ENCODE measurements around the gene GRM4. TPM values are rescaled to one million over a fixed set of nuclear protein-coding genes. Genes with fewer than 3 reads are reported as not detected.

Gene GRM4
- total RNA-seq, 6 experiments from 2014 or later: not detected

GRCh38 chr6:34080357-34080756 is 65.5 kb downstream of the GRM4 start:
- Histone ChIP-seq H3K27me3 (no peaks in the 10 kb centered on the region), H3K9me3 (no peaks in the 10 kb centered on the region), H3K4me1 (no peaks in the 10 kb centered on the region), H3K4me3 (no peak overlapping the region), H3K27ac (no peak overlapping the region), H3K36me3 (no peaks in the 10 kb centered on the region)
- 62% methylated on average over 4 of the region's 5 CpGs for WGBS (ENCODE audit: insufficient coverage, low coverage, low lambda C conversion rate, missing lambda C conversion rate)
- intact Hi-C loops (cut with DNase I): no loop called here
- TF ChIP-seq POLR2A (IDR thresholded peaks at IDR 0.05): no peak
- ATAC-seq (no peak), DNase-seq (no peak)

- Histone ChIP-seq H3K36me3 (no peaks in the 10 kb centered on the region), H3K27ac (no peak overlapping the region), H3K27me3 (no peaks in the 10 kb centered on the region), H3K4me1 (no peaks in the 10 kb centered on the region), H3K9me3 (no peaks in the 10 kb centered on the region), H3K4me3 (no peak overlapping the region)
- whole genome bisulfite sequencing (ENCODE audit: insufficient coverage, low coverage, low lambda C conversion rate, missing lambda C conversion rate): 50% methylated on average over 2 of the region's 8 CpGs
- ATAC-seq (no peak), DNase-seq (no peak)
- TF ChIP-seq POLR2A (IDR thresholded peaks at IDR 0.05) (no peak), CTCF (IDR thresholded peaks at IDR 0.05) (no peak)
- intact Hi-C loops (cut with DNase I): no loop called here
These were observed 66.0 kb downstream of the GRM4 start for GRCh38 chr6:34079899-34080298.

- Histone ChIP-seq H3K9me3 (no peaks in the 10 kb centered on the region), H3K27ac (no peak overlapping the region), H3K4me1 (no peaks in the 10 kb centered on the region), H3K4me3 (no peak overlapping the region), H3K27me3 (no peaks in the 10 kb centered on the region), H3K36me3 (no peaks in the 10 kb centered on the region)
- ATAC-seq (no peak), DNase-seq (no peak)
- no peak for TF ChIP-seq POLR2A (IDR thresholded peaks at IDR 0.05)
- TF ChIP-seq CTCF (IDR thresholded peaks at IDR 0.05): no peak
- WGBS (ENCODE audit: insufficient coverage, low coverage, low lambda C conversion rate, missing lambda C conversion rate): 38% methylated on average over 2 of the region's 6 CpGs
- intact Hi-C loops (cut with DNase I): no loop called here
These were observed 70.0 kb downstream of the GRM4 start for GRCh38 chr6:34075906-34076305.

GRCh38 chr6:34074064-34074742 is 71.7 kb downstream of the GRM4 start:
- intact Hi-C loops (cut with DNase I): no loop called here
- no peak for ATAC-seq
- Histone ChIP-seq H3K9me3 (no peaks in the 10 kb centered on the region), H3K4me1 (no peaks in the 10 kb centered on the region), H3K27me3 (no peaks in the 10 kb centered on the region), H3K27ac (no peak overlapping the region), H3K36me3 (no peaks in the 10 kb centered on the region), H3K4me3 (no peak overlapping the region)
- 64% methylated on average over 12 of the region's 22 CpGs for WGBS (ENCODE audit: insufficient coverage, low coverage, low lambda C conversion rate, missing lambda C conversion rate)
- DNase-seq: no peak
- TF ChIP-seq POLR2A (IDR thresholded peaks at IDR 0.05) (no peak), CTCF (IDR thresholded peaks at IDR 0.05) (no peak)

- Histone ChIP-seq H3K4me3 (no peak overlapping the region), H3K4me1 (no peaks in the 10 kb centered on the region), H3K36me3 (no peaks in the 10 kb centered on the region), H3K27me3 (no peaks in the 10 kb centered on the region), H3K9me3 (no peaks in the 10 kb centered on the region), H3K27ac (no peak overlapping the region)
- intact Hi-C loops (cut with DNase I): no loop called here
- WGBS (ENCODE audit: insufficient coverage, low coverage, low lambda C conversion rate, missing lambda C conversion rate): 90% methylated on average over 4 of the region's 7 CpGs
- ATAC-seq (no peak), DNase-seq (no peak)
- TF ChIP-seq POLR2A (IDR thresholded peaks at IDR 0.05) (no peak), CTCF (IDR thresholded peaks at IDR 0.05) (no peak)
These were observed 72.3 kb downstream of the GRM4 start for GRCh38 chr6:34073540-34073939.

Measured in right lobe of liver (tissue), 6 donors.